BLaER1 (cell line): ENCODE data around the gene KRABD2.
A peak's percentile ranks its signal among the peaks of the same experiment; 100 is the strongest.
"Not testable (repeated sequence)": the region's sequence is repeated elsewhere in the genome, so short reads cannot be mapped to it uniquely, and the experiment has no call there.

Source experiments
- H3K27ac ChIP-seq: shearing (Covaris generic); formaldehyde crosslinking; 2 replicates; pipeline ENCODE4 v1.8.1; 2022
- H3K27me3 ChIP-seq: shearing (Covaris generic); formaldehyde crosslinking; 2 replicates; pipeline ENCODE4 v1.8.1; 2022
- H3K36me3 ChIP-seq: shearing (Covaris generic); formaldehyde crosslinking; 2 replicates; pipeline ENCODE4 v1.8.1; 2022
- H3K4me1 ChIP-seq: shearing (Covaris generic); formaldehyde crosslinking; 2 replicates; pipeline ENCODE4 v1.8.1; 2022
- H3K4me2 ChIP-seq: shearing (Covaris generic); formaldehyde crosslinking; 2 replicates; pipeline ENCODE4 v1.8.1; 2022
- H3K4me3 ChIP-seq: shearing (Covaris generic); formaldehyde crosslinking; 2 replicates; pipeline ENCODE4 v1.8.1; 2022
- H3K9ac ChIP-seq: shearing (Covaris generic); formaldehyde crosslinking; 2 replicates; pipeline ENCODE4 v1.8.1; 2022
- H3K9me3 ChIP-seq: shearing (Covaris generic); formaldehyde crosslinking; 2 replicates; pipeline ENCODE4 v1.8.1; 2022
- H4K20me1 ChIP-seq: shearing (Covaris generic); formaldehyde crosslinking; 2 replicates; pipeline ENCODE4 v1.8.1; 2022
- Cebpa-rat ChIP-seq: shearing (Covaris generic); IDR thresholded peaks from 2 replicates; pipeline ENCODE4 v1.8.1; 2022

Gene KRABD2

DNA sequence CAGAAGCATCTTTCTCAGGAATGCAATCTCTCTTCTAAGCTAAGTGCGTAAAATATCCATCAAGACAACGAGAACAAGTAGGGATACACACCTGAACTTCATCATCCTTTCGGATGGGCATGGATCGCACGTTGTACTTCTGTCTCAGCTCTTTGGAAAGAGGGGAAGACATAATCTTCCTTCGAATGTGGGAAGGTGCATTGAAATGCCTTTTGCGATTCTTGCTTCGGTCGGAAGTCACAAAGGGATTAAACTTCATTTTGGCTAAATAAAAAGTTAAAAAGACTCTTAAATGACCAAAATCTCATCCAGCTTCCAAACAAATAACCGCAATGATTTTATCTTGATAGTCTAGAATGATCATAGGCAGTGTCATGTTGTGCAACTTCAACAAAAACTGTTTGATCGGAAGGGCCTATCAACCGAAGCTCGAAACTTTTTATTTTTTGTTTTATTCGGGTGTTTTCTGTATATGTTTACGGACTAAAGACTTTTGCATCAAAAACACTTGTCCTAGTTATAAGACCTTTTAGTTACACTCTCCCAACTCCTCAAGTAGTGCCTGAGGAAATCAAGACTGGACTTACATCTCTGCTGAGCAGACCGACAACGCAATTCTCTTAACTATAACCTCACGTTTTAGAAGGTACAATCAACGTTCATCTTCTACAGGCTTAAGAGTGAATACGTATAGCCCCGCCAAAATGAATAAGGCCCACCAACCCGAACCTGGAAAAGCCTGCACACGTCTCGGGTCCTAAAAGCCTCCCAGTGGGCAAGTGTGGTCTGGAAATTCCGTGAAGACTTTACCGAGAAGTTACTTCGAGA is 5.8 kb upstream of the KRABD2 start:
- Histone ChIP-seq H3K4me3 (peak overlapping the region; percentile 75), H3K4me2 (peak overlapping the region; percentile 89), H3K9ac (peak overlapping the region; percentile 95), H3K36me3 (peaks cover 49% of the 10 kb centered on the region), H3K27me3 (no peaks in the 10 kb centered on the region), H3K27ac (peak overlapping the region; percentile 94), H3K9me3 (no peaks in the 10 kb centered on the region), H4K20me1 (peaks cover 55% of the 10 kb centered on the region), H3K4me1 (peaks cover 63% of the 10 kb centered on the region)
- TF ChIP-seq Cebpa-rat, result peak; percentile 24; the same call in 1 of the 2 replicates

- Histone ChIP-seq H3K36me3 (peaks cover 55% of the 10 kb centered on the region), H3K27me3 (no peaks in the 10 kb centered on the region), H3K27ac (no peak overlapping the region)
Measured at GRCh38 chr17:8380049-8380448, 3.5 kb upstream of the KRABD2 start.

DNA sequence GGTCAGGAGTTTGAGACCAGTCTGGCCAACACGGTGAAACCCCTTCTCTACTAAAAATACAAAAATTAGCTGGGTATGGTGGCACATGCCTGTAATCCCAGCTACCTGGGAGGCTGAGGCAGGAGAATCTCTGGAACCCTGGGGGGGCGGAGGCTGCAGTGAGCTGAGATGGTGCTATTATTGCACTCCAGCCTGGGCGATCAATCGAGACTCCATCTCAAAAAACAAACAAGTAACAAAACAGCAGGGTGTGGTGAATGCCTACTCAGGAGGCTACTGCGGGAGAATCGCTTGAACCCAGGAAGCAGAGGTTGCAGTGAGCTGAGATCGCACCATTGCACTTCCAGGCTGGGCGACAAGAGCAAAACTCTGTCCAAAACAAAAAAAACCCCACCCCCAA is 1.6 kb upstream of the KRABD2 start:
- H3K4me2 ChIP-seq, H3K27me3 ChIP-seq, H3K4me3 ChIP-seq, H3K27ac ChIP-seq, H3K9me3 ChIP-seq: not testable (repeated sequence)
- H4K20me1 ChIP-seq, result peaks cover 62% of the 10 kb centered on the region
- H3K4me1 ChIP-seq, result peaks cover 66% of the 10 kb centered on the region
- H3K36me3 ChIP-seq, result peaks cover 57% of the 10 kb centered on the region
- 0 out of 2 replicates have a peak overlapping the region, but pooled peaks have one; percentile 11 for H3K9ac ChIP-seq

More at GRCh38 chr17:8380049-8380448, 3.5 kb upstream of the KRABD2 start:
- H3K9ac ChIP-seq, result peak overlapping the region; percentile 95; the same call in 1 of the 2 replicates
- no peak overlapping the region; the same call in 1 of the 2 replicates for H3K4me3 ChIP-seq
- H3K4me2 ChIP-seq, result peak overlapping the region; percentile 89
- no peaks in the 10 kb centered on the region for H3K9me3 ChIP-seq
- TF ChIP-seq Cebpa-rat, result no peak
- H4K20me1 ChIP-seq, result peaks cover 62% of the 10 kb centered on the region
- H3K4me1 ChIP-seq, result peaks cover 75% of the 10 kb centered on the region

GRCh38 chr17:8377422-8377821 is 918 bp upstream of the KRABD2 start:
- peak overlapping the region; percentile 96; the same call in 1 of the 2 replicates for H3K4me2 ChIP-seq
- no peaks in the 10 kb centered on the region for H3K27me3 ChIP-seq
- H4K20me1 ChIP-seq, result peaks cover 58% of the 10 kb centered on the region
- H3K4me1 ChIP-seq, result peaks cover 66% of the 10 kb centered on the region
- no peaks in the 10 kb centered on the region for H3K9me3 ChIP-seq
- peak overlapping the region; percentile 10; the same call in 1 of the 2 replicates for H3K27ac ChIP-seq
- TF ChIP-seq Cebpa-rat, result no peak
- H3K4me3 ChIP-seq, result no peak overlapping the region
- H3K9ac ChIP-seq, result no peak overlapping the region
- H3K36me3 ChIP-seq, result peaks cover 57% of the 10 kb centered on the region

DNA sequence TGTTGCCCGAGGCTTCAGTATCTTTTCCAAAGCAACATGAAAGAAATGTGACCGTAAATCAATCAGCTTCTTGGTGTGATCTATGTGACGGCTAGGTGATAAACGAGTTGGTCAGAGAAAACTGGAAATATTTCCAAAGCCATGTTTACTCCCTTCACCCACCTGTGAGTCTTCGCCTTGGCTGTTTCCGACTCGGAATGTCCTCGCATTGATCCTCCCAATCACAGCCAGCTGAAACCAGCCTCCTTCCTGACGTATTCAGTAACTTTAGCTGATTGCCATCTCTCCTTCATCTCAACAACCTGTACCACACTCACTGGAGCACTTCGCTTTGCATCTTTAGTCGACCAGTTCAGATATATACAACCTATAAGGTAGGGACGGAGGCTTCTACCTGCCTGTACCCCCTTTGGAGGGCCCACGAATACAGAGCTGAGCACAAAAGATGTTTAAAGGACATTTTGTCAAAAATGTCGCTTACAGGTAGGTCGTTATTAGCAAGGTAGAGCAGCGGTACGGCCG is 705 bp downstream of the KRABD2 start:
- Histone ChIP-seq H3K4me3 (peak overlapping the region; percentile 86), H3K4me1 (peaks cover 52% of the 10 kb centered on the region), H3K4me2 (peak overlapping the region; percentile 96), H3K27ac (peak overlapping the region; percentile 89), H3K9me3 (no peaks in the 10 kb centered on the region), H3K9ac (peak overlapping the region; percentile 95), H3K27me3 (no peaks in the 10 kb centered on the region), H4K20me1 (peaks cover 42% of the 10 kb centered on the region), H3K36me3 (peaks cover 51% of the 10 kb centered on the region)
- TF ChIP-seq Cebpa-rat, result no peak

- Histone ChIP-seq H3K4me1 (peaks cover 33% of the 10 kb centered on the region), H4K20me1 (peaks cover 22% of the 10 kb centered on the region), H3K36me3 (peaks cover 48% of the 10 kb centered on the region)
- H3K27me3 ChIP-seq, H3K9ac ChIP-seq, H3K27ac ChIP-seq, H3K9me3 ChIP-seq, H3K4me2 ChIP-seq, H3K4me3 ChIP-seq: not testable (repeated sequence)
Measured at GRCh38 chr17:8373856-8374255, 2.6 kb downstream of the KRABD2 start.

GRCh38 chr17:8372422-8372821 is 4.1 kb downstream of the KRABD2 start:
- peaks cover 8% of the 10 kb centered on the region for H4K20me1 ChIP-seq
- no peak overlapping the region for H3K4me2 ChIP-seq
- no peaks in the 10 kb centered on the region for H3K27me3 ChIP-seq
- H3K4me3 ChIP-seq, result no peak overlapping the region
- no peak overlapping the region for H3K27ac ChIP-seq
- TF ChIP-seq Cebpa-rat, result no peak
- H3K9me3 ChIP-seq, result no peaks in the 10 kb centered on the region
- peaks cover 43% of the 10 kb centered on the region for H3K36me3 ChIP-seq
- H3K4me1 ChIP-seq, result peaks cover 19% of the 10 kb centered on the region
- no peak overlapping the region for H3K9ac ChIP-seq

DNA sequence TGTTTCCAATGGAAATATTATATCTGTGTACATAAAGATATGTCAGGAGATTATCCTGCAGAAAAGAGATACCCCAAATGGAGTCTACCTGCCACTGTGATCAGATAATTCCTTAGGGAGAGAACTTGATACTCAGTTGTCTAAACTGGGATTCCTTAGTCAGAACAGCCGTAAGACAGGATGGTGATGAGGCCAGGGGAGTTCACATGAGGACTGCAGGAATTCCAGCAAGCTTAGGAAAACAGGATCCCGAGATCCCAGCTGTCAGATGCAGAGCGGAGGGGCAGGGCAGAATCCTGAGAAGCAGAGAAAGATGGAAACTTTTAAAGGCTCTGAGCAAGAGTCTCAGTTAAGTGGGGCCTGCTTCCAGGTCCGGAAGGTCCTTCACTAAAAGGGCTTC is 4.7 kb downstream of the KRABD2 start:
- Histone ChIP-seq H3K9ac (no peak overlapping the region), H3K27ac (no peak overlapping the region), H3K27me3 (no peaks in the 10 kb centered on the region), H3K9me3 (no peaks in the 10 kb centered on the region), H3K4me2 (no peak overlapping the region), H3K4me3 (no peak overlapping the region), H3K36me3 (peaks cover 36% of the 10 kb centered on the region), H4K20me1 (peaks cover 2% of the 10 kb centered on the region), H3K4me1 (peaks cover 13% of the 10 kb centered on the region)
- TF ChIP-seq Cebpa-rat, result no peak

GRCh38 chr17:8369944-8370343 is 6.6 kb downstream of the KRABD2 start:
- no peak for TF ChIP-seq Cebpa-rat
- no peaks in the 10 kb centered on the region for H3K27me3 ChIP-seq
- no peak overlapping the region for H3K9ac ChIP-seq
- no peak overlapping the region for H3K4me2 ChIP-seq
- no peak overlapping the region for H3K27ac ChIP-seq
- H3K4me3 ChIP-seq, result no peak overlapping the region
- H3K4me1 ChIP-seq, result peaks cover under 1% of the 10 kb centered on the region; the same call in 1 of the 2 replicates
- H4K20me1 ChIP-seq, result no peaks in the 10 kb centered on the region
- H3K36me3 ChIP-seq, result peaks cover 43% of the 10 kb centered on the region
- no peaks in the 10 kb centered on the region for H3K9me3 ChIP-seq

DNA sequence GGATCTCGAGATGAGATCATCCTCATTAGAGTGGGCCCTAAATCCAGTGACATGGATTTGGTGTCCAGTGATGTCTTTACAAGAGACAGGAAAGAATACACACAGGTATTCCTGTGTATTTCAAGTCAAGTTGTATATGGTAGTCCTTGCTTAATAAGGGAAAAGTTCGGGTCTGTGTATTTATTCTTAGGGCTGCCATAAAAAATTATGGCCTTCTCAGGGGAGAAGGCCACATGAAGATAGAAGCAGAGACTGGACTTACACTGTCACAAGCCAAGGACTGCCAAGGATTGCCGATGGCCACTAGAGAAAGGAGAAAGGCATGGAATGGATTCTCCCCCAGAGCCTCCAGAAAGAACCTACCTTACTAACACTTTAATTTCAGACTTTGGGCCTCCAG is 8.3 kb downstream of the KRABD2 start:
- H3K4me2 ChIP-seq, result no peak overlapping the region

More for the DNA sequence above, 8.3 kb downstream of the KRABD2 start:
- H3K27me3 ChIP-seq, result no peaks in the 10 kb centered on the region
- H4K20me1 ChIP-seq, result no peaks in the 10 kb centered on the region
- no peak overlapping the region for H3K4me3 ChIP-seq
- H3K4me1 ChIP-seq, result no peaks in the 10 kb centered on the region
- H3K27ac ChIP-seq, result no peak overlapping the region
- H3K9me3 ChIP-seq, result no peaks in the 10 kb centered on the region
- no peak for TF ChIP-seq Cebpa-rat
- H3K9ac ChIP-seq, result no peak overlapping the region
- H3K36me3 ChIP-seq, result peaks cover 51% of the 10 kb centered on the region
